K562 (cell line): ENCODE data around the gene ENKUR. TPM values are rescaled to one million over a fixed set of nuclear protein-coding genes. Genes with fewer than 3 reads are reported as not detected.
A peak's percentile ranks its signal among the peaks of the same experiment; 100 is the strongest.

Experiments used
- CHAMP1 ChIP-seq: fragments of 450-650 bp; IDR thresholded peaks from 2 replicates; pipeline ENCODE4 v1.6.1; 2016; ENCODE audit warnings: mild to moderate bottlenecking
- GTF2E2 ChIP-seq: fragments of 200-800 bp; sonication (Bioruptor generic); IDR thresholded peaks from 2 replicates; pipeline ENCODE4 v1.6.1; 2016; ENCODE audit warnings: missing genetic modification characterization, missing compliant biosample characterization
- GTF2F1 ChIP-seq: IDR thresholded peaks from 2 replicates; pipeline ENCODE4 v1.6.1; 2011; ENCODE audit warnings: low read depth, low read length, improper control_type of control experiment
- HMG20B ChIP-seq: fragments of 250-450 bp; sonication (Bioruptor Pico); IDR thresholded peaks from 2 replicates; pipeline ENCODE4 v1.5.0; 2021; ENCODE audit warnings: mild to moderate bottlenecking
- LARP7 ChIP-seq: fragments of 450-650 bp; IDR thresholded peaks from 2 replicates; pipeline ENCODE4 v1.6.1; 2016
- MYBL2 ChIP-seq, 2 experiments: fragments of 450-650 bp in 1 of 2; sonication (generic) in 1 of 2; formaldehyde crosslinking in 1 of 2; IDR thresholded peaks; 2 replicates each; pipeline versions ENCODE4 v1.6.1 to v1.8.1; 2017 to 2022; ENCODE audit warnings: borderline replicate concordance in 1 of 2, inconsistent platforms in 1 of 2, low read depth in 1 of 2, mild to moderate bottlenecking in 1 of 2, missing genetic modification reagents in 1 of 2, moderate library complexity in 1 of 2
- NBN ChIP-seq: fragments of 450-650 bp; IDR thresholded peaks from 2 replicates; pipeline ENCODE4 v1.6.1; 2016; ENCODE audit warnings: low read depth, mild to moderate bottlenecking
- NFRKB ChIP-seq: fragments of 450-650 bp; IDR thresholded peaks from 2 replicates; pipeline ENCODE4 v1.6.1; 2016; ENCODE audit warnings: low read depth
- SMAD1 ChIP-seq: fragments of 150-350 bp; IDR thresholded peaks from 2 replicates; pipeline ENCODE4 v1.6.1; 2014; ENCODE audit warnings: low read length, low read depth; ENCODE audit not compliant: partially characterized antibody
- SMC3 ChIP-seq: conservative IDR thresholded peaks from 2 replicates; pipeline ENCODE4 v1.6.1; 2011; ENCODE audit warnings: low read depth, low read length, improper control_type of control experiment; ENCODE audit not compliant: insufficient read depth
- SNRNP70 ChIP-seq: fragments of 200-400 bp; formaldehyde crosslinking; optimal IDR thresholded peaks from 2 replicates; pipeline ENCODE3; 2017; ENCODE audit warnings: low read depth, low read length
- ZFX ChIP-seq: sonication (generic); formaldehyde crosslinking; IDR thresholded peaks from 2 replicates; pipeline ENCODE4 v1.8.0; 2022; ENCODE audit warnings: mild to moderate bottlenecking, missing genetic modification reagents, moderate library complexity
- ZNF133 ChIP-seq: fragments of 250-450 bp; sonication (Bioruptor Pico); IDR thresholded peaks from 2 replicates; pipeline ENCODE4 v1.4.0; 2020; ENCODE audit warnings: mild to moderate bottlenecking
- ZNF143 ChIP-seq: sonication (generic); formaldehyde crosslinking; IDR thresholded peaks from 2 replicates; pipeline ENCODE4 v1.9.0; 2022; ENCODE audit warnings: mild to moderate bottlenecking, missing genetic modification reagents
- ZNF407 ChIP-seq: fragments of 450-650 bp; IDR thresholded peaks from 2 replicates; pipeline ENCODE4 v1.6.1; 2016; ENCODE audit warnings: low read depth
- ZNF408 ChIP-seq: fragments of 250-450 bp; sonication (Bioruptor Pico); IDR thresholded peaks from 2 replicates; pipeline ENCODE4 v1.4.0; 2020; ENCODE audit warnings: low read depth, mild to moderate bottlenecking, moderate library complexity
- polyA plus RNA-seq, 8 experiments: library from polyadenylated mRNA; depleted of rRNA in 4 of 8; stranded (reverse) in 5 of 8; unstranded in 3 of 8; fragments of >200 nt; fragmentation: Nextera tagmentation in 2 of 8; fragmentation: Illumina TruSeq in 1 of 8; extraction: Ambion mirVana in 2 of 8; extraction: Trizol in 1 of 8; gene quantifications; 2 replicates each; pipeline versions ENCODE4 v1.2.1 to v1.2.3, GENCODE V29; 2011 to 2014; ENCODE audit warnings: inconsistent platforms in 1 of 8, missing spikeins in 1 of 8
- total RNA-seq, 7 experiments: library from RNA; depleted of rRNA in 6 of 7; stranded (reverse); fragments of >200 nt in 6 of 7; fragmentation: Illumina TruSeq in 2 of 7; extraction: Trizol in 2 of 7; gene quantifications; 2 replicates each; pipeline versions ENCODE4 v1.2.1 to v1.2.3, GENCODE V29; 2011 to 2021; ENCODE audit warnings: low replicate concordance in 1 of 7
- TF ChIP-seq, protein P1 (sequence below): fragments of 250-450 bp; sonication (Bioruptor Pico); IDR thresholded peaks from 2 replicates; pipeline ENCODE4 v1.8.0; 2022; ENCODE audit warnings: inconsistent platforms

Gene ENKUR
- total and polyA plus RNA-seq, 9 of the 15 experiments (the other 6 are each of a cell fraction or from before 2014, with no cell fraction given), result 0.06 to 0.46 (median 0.20) TPM

DNA sequence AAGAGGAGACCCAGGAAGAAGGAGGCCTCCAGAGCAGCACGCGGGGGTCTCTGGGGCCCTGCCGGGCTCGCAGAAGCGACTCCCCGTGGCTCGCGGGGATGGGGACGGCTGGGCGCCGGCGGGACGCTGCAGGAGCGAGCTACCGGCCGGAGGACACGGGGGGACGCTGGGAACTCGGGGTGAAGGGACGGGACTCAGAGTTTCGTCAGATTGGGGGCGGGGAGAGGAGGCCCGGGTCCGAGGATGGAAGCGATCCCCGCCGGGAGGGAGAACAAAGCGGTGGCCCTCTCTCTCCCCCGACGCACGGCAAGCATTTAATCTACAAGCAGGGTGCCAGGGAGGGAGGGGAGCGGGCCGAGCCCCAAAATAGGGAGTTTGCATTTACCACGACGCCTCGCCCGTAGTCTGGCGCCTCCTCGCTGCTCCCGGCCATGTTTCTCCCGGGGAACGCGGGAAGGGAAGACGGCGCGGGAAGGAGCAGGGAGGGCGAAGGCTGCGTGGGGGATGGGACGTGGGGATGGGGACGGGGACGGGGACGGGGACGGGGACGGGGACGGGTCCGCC is 63.7 kb downstream of the ENKUR start, which contains the start of gene PRTFDC1 (continued):
- TF ChIP-seq, protein P1, sequence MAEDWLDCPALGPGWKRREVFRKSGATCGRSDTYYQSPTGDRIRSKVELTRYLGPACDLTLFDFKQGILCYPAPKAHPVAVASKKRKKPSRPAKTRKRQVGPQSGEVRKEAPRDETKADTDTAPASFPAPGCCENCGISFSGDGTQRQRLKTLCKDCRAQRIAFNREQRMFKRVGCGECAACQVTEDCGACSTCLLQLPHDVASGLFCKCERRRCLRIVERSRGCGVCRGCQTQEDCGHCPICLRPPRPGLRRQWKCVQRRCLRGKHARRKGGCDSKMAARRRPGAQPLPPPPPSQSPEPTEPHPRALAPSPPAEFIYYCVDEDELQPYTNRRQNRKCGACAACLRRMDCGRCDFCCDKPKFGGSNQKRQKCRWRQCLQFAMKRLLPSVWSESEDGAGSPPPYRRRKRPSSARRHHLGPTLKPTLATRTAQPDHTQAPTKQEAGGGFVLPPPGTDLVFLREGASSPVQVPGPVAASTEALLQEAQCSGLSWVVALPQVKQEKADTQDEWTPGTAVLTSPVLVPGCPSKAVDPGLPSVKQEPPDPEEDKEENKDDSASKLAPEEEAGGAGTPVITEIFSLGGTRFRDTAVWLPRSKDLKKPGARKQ (CRISPR knock-in tag), result no peak
- TF ChIP-seq SNRNP70 (no peak), LARP7 (no peak), HMG20B (CRISPR knock-in tag) (no peak), CHAMP1 (no peak), SMAD1 (no peak), ZNF133 (CRISPR knock-in tag) (no peak), ZNF407 (no peak), ZNF408 (CRISPR knock-in tag) (no peak), ZNF143 (peak; percentile 39; the same call in 1 of the 2 replicates), ZFX (CRISPR knock-in tag) (peak; percentile 79), GTF2E2 (tag) (peak; percentile 65), MYBL2 (IDR thresholded peaks at IDR 0.05; ENCODE audit: low read depth) (no peak), MYBL2 (CRISPR knock-in tag; IDR thresholded peaks at IDR 0.05; ENCODE audit: borderline replicate concordance) (no peak), NFRKB (peak; percentile 79), SMC3 (no peak), GTF2F1 (no peak), NBN (no peak)
